ENCODE results near the gene SEZ6. TPM values are rescaled to one million over a fixed set of nuclear protein-coding genes. Genes with fewer than 3 reads are reported as not detected.

SEZ6 gene
- total RNA-seq, 4 donors from 2014 or later, result 0.13 TPM; not detected in 3

DNA sequence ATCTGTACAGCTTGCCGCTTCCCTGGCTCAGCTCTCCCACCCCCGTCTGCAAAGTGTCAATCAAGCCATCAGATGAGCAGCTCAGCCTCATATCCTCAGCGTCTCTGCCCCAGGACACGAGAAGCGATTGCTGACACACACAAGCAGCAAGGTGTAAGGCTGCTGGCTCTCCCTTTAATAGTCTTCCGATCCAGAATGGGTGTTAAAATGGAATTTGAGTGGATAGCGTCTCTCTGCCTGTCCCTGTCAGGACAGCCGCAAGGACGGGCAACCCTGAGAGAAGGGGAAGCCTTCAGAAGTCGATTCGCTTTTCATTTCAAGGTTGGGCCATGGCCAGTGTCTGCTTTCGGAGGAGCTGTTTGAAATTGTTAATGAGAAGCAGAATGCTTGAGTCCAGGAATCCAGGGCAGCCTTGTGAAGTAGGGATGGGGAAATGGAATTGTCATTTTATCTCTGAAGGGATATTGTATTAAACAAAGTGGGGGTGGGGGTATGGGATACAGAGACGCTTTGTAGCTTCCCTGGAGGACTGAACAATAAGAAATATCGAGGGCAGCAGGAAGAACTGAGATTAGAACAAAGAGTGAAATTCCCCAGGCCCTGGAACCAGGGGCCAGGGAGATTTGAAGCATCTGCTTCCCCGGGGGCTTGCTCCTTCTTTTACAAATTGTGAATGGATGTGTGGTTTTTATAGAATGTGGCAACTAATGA is 32.4 kb upstream of the SEZ6 start:
- WGBS, 2 donors (ENCODE audit: low coverage in 1 of 2), result 25 to 50% methylated on average over 6 to 9 of the region's 15 CpGs
- TF ChIP-seq, protein P1, sequence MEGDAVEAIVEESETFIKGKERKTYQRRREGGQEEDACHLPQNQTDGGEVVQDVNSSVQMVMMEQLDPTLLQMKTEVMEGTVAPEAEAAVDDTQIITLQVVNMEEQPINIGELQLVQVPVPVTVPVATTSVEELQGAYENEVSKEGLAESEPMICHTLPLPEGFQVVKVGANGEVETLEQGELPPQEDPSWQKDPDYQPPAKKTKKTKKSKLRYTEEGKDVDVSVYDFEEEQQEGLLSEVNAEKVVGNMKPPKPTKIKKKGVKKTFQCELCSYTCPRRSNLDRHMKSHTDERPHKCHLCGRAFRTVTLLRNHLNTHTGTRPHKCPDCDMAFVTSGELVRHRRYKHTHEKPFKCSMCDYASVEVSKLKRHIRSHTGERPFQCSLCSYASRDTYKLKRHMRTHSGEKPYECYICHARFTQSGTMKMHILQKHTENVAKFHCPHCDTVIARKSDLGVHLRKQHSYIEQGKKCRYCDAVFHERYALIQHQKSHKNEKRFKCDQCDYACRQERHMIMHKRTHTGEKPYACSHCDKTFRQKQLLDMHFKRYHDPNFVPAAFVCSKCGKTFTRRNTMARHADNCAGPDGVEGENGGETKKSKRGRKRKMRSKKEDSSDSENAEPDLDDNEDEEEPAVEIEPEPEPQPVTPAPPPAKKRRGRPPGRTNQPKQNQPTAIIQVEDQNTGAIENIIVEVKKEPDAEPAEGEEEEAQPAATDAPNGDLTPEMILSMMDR (IDR thresholded peaks at IDR 0.05), result no peak
- no peak for TF ChIP-seq POLR2AphosphoS5 (IDR thresholded peaks at IDR 0.05)
- no peak for TF ChIP-seq EP300 (IDR thresholded peaks at IDR 0.05)
- TF ChIP-seq POLR2A (IDR thresholded peaks at IDR 0.05), result no peak
- ATAC-seq, result no peak

DNA sequence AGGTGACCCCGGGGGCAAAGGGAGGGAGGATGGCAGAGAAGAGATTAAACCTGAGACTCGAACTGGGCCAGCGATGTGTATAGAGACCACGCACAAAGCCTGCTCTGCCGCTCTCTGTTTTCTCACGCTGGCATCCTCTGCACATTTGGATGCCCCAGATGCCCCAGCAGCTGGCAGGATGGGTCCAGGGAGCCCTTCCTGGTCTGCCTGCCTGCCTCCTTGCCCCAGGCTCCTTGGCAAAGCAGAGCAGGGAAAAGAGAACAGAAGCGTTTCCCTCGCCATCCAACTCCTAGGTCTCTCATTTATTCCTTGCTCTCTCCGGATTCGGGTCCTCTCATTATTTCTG is 31.9 kb upstream of the SEZ6 start:
- peaks cover 7% of the 10 kb centered on the region for H3K27me3 ChIP-seq
- H3K36me3 ChIP-seq, result no peaks in the 10 kb centered on the region
- H3K27ac ChIP-seq, result no peak overlapping the region
- 63 to 75% methylated on average over 10 of the region's 10 CpGs for WGBS, 2 donors (ENCODE audit: low coverage in 1 of 2)
- H3K4me1 ChIP-seq, result peaks cover 0 to 3% (median 0%) of the 10 kb centered on the region in 3 donors
- no peak for TF ChIP-seq POLR2AphosphoS5 (IDR thresholded peaks at IDR 0.05)
- TF ChIP-seq POLR2A (IDR thresholded peaks at IDR 0.05), result no peak
- no peak for TF ChIP-seq EP300 (IDR thresholded peaks at IDR 0.05)
- TF ChIP-seq, protein P1 (IDR thresholded peaks at IDR 0.05), result no peak
- H3K9me3 ChIP-seq, result peaks cover 0 to 23% (median 0%) of the 10 kb centered on the region in 3 donors
- H3K4me3 ChIP-seq, result no peak overlapping the region
- ATAC-seq, result no peak

More for the DNA sequence above, 32.4 kb upstream of the SEZ6 start:
- peaks cover 0 to 3% (median 0%) of the 10 kb centered on the region in 3 donors for H3K4me1 ChIP-seq
- no peak overlapping the region for H3K4me3 ChIP-seq
- H3K27me3 ChIP-seq, result peaks cover 7% of the 10 kb centered on the region
- H3K27ac ChIP-seq, result no peak overlapping the region
- H3K9me3 ChIP-seq, result peaks cover 0 to 23% (median 0%) of the 10 kb centered on the region in 3 donors
- no peaks in the 10 kb centered on the region for H3K36me3 ChIP-seq

DNA sequence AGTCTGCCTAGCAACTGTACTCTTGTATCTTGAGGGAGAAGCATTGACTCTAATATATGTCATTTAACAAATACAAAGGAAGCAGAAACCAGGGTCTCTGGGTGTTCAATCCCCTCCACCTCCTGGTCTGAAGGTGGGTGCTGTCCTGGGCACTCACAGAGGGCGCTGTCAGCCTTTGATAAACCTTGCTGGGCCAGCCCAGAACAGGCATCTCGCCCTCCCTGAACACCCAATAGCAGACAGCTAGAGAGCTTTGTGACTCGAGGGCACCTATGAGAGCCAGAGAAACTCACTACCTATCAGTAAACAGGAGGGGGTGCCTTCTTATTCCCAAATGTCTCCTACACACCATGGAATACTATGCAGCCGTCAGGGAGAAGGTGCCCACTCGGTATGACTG is 30.8 kb upstream of the SEZ6 start:
- Histone ChIP-seq H3K4me1 (peaks cover 0 to 3% (median 0%) of the 10 kb centered on the region in 3 donors), H3K27me3 (peaks cover 15% of the 10 kb centered on the region), H3K36me3 (no peaks in the 10 kb centered on the region), H3K4me3 (no peak overlapping the region), H3K9me3 (peaks cover 0 to 23% (median 0%) of the 10 kb centered on the region in 3 donors), H3K27ac (no peak overlapping the region)
- no CpG with 5 or more reads among the region's 5 CpGs for WGBS, 2 donors (ENCODE audit: low coverage in 1 of 2)
- TF ChIP-seq POLR2AphosphoS5 (IDR thresholded peaks at IDR 0.05) (no peak), POLR2A (IDR thresholded peaks at IDR 0.05) (no peak), EP300 (IDR thresholded peaks at IDR 0.05) (no peak)
- TF ChIP-seq, protein P1 (IDR thresholded peaks at IDR 0.05), result no peak
- no peak for ATAC-seq

DNA sequence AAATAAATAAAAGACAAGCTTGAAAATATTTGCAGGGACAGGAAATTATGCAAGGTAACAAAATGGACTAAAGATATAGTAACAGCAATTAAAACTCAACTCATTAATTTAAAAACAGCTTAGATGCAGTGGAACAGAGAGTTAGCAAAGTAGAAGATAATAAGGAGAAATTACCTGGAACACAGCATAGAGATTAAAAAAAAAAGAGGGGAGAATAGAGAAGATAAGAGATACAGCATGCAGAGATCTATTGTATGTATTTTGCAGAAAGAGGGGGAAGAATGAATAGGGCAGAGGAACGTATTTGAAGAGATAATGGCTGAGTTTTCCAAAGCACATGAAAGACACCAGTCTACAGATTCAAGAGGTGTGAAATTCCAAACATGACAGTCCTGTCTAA is 28.7 kb upstream of the SEZ6 start:
- H3K27me3 ChIP-seq, result peaks cover 24% of the 10 kb centered on the region
- no peak for ATAC-seq
- H3K27ac ChIP-seq, result no peak overlapping the region
- TF ChIP-seq EP300 (IDR thresholded peaks at IDR 0.05) (no peak), POLR2AphosphoS5 (IDR thresholded peaks at IDR 0.05) (no peak), POLR2A (IDR thresholded peaks at IDR 0.05) (no peak)
- TF ChIP-seq, protein P1 (IDR thresholded peaks at IDR 0.05), result no peak
- H3K9me3 ChIP-seq, result peaks cover 0 to 23% (median 0%) of the 10 kb centered on the region in 3 donors
- H3K4me1 ChIP-seq, result no peaks in the 10 kb centered on the region
- no peak overlapping the region for H3K4me3 ChIP-seq
- 40 to 88% methylated on average over 1 of the region's 1 CpG for WGBS, 2 donors (ENCODE audit: low coverage in 1 of 2)
- H3K36me3 ChIP-seq, result no peaks in the 10 kb centered on the region

DNA sequence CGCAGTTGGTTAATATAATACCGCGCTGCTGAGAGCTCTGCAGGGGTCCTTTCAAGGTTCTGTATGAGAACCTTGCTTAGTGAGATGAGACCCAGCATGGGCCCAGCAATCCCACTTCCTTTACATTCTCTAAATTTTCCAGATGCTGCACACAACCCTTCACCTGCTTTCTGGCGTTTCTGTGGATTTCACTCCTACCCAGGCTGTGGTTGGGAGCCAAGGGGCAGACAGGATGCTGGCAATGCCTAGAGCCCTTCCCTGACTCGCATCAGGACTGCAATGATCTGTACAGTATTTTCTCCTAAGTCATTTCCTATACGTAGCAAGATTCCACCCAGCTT is 27.0 kb upstream of the SEZ6 start:
- Histone ChIP-seq H3K27me3 (peaks cover 24% of the 10 kb centered on the region), H3K27ac (no peak overlapping the region), H3K4me1 (no peaks in the 10 kb centered on the region), H3K36me3 (no peaks in the 10 kb centered on the region), H3K4me3 (no peak overlapping the region), H3K9me3 (peaks cover 0 to 23% (median 0%) of the 10 kb centered on the region in 3 donors)
- no peak for ATAC-seq
- WGBS, 2 donors (ENCODE audit: low coverage in 1 of 2), result 29 to 53% methylated on average over 5 of the region's 6 CpGs
- TF ChIP-seq EP300 (IDR thresholded peaks at IDR 0.05) (no peak), POLR2AphosphoS5 (IDR thresholded peaks at IDR 0.05) (no peak), POLR2A (IDR thresholded peaks at IDR 0.05) (no peak)
- TF ChIP-seq, protein P1 (IDR thresholded peaks at IDR 0.05), result no peak
